ENCODE results near the gene HIRIP3. TPM values are rescaled to one million over a fixed set of nuclear protein-coding genes. Genes with fewer than 3 reads are reported as not detected.
"Not testable (repeated sequence)": the region's sequence is repeated elsewhere in the genome, so short reads cannot be mapped to it uniquely, and the experiment has no call there.

The HIRIP3 gene, protein sequence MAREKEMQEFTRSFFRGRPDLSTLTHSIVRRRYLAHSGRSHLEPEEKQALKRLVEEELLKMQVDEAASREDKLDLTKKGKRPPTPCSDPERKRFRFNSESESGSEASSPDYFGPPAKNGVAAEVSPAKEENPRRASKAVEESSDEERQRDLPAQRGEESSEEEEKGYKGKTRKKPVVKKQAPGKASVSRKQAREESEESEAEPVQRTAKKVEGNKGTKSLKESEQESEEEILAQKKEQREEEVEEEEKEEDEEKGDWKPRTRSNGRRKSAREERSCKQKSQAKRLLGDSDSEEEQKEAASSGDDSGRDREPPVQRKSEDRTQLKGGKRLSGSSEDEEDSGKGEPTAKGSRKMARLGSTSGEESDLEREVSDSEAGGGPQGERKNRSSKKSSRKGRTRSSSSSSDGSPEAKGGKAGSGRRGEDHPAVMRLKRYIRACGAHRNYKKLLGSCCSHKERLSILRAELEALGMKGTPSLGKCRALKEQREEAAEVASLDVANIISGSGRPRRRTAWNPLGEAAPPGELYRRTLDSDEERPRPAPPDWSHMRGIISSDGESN
- total RNA-seq (2013): 4.9 TPM
- polyA plus RNA-seq (1 to 10 TPM; 3.3 to 4.8 (median 3.7) TPM), polyA minus RNA-seq (4.3 and 7.7 TPM in 2 replicates), total RNA-seq (0 to 2.7 (median 1.5) reads per million in 11 experiments)

DNA sequence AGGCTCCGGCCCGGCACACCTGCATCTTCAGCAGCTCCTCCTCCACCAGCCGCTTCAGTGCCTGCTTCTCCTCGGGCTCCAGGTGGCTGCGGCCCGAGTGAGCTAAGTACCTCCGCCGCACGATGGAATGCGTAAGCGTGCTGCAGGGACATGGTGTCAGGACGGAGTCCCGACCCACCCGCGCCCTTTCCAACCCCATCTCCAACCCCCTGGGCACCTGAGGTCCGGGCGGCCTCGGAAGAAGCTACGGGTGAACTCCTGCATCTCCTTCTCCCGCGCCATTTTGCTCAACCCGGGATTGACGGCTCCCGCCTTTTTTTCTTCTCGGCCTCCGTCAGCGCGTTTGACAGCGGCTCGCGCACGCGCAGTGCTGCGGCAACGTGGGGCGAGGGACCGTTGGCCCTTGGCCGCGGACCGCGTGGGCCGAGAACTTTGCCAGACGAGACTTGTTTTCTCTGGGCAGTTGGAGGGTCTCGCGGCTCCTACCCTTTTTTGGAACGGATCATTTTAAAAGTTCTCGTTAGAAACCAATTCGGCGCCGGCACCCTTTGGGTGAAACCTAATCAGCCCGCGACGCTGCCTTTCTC is at the start of gene HIRIP3:
Gene HIRIP3, minus strand, starts transcription at position 294 of the 587 bp plus-strand sequence. Its CDS starts 12 bp downstream, at position 282.
- intact Hi-C loops (cut with micrococcal nuclease): loop anchor here in 1 of 2 donors (10.0 kb wide), 1 partner anchor 181 kb away; the partner anchor contains the start of genes PAGR1 and PRRT2
- H3K9me3 Mint-ChIP-seq: no peaks in the 10 kb centered on the region
- peaks cover 34 to 48% of the 10 kb centered on the region in 2 donors for H3K36me3 Mint-ChIP-seq
- peaks cover 0 to 5% (median 0%) of the 10 kb centered on the region in 3 donors for H3K27me3 Mint-ChIP-seq (ENCODE audit: low read depth in 3 of 3)
- peak within 1 kb of the TSS; percentile 91 to 98 for H3K4me3 Mint-ChIP-seq
- H3K79me2 ChIP-seq (ENCODE audit: insufficient read depth, low read length): peaks cover 16% of the 10 kb centered on the region
- under 1% methylated on average over 53 of the region's 53 CpGs for WGBS (ENCODE audit: insufficient coverage)
- peaks cover 23% of the 10 kb centered on the region for H3K4me1 Mint-ChIP-seq
- peak within 1 kb of the TSS; percentile 86 to 94 for H3K27ac ChIP-seq (ENCODE audit: low read depth in 1 of 2, low read length in 2 of 2)
- H3K36me3 ChIP-seq (replicated peaks in 1 of 2; ENCODE audit: control insufficient read depth in 1 of 2, insufficient read depth in 2 of 2, low read length in 2 of 2): peaks cover 30 to 59% of the 10 kb centered on the region in 2 donors
- H3K27ac Mint-ChIP-seq: peak within 1 kb of the TSS; percentile 92 to 98 (median 97)
- H4K20me1 ChIP-seq (ENCODE audit: insufficient read depth, low read length): no peaks in the 10 kb centered on the region
- H2AFZ ChIP-seq (ENCODE audit: insufficient read depth, low read depth, low read length, poor library complexity, severe bottlenecking): peak within 1 kb of the TSS; percentile 99
- H3K4me2 ChIP-seq (replicated peaks; ENCODE audit: extremely low read depth, low read length, poor library complexity, severe bottlenecking): peak within 1 kb of the TSS; percentile 99
- peak within 1 kb of the TSS; percentile 79 to 100 (median 100) for H3K4me3 ChIP-seq (replicated peaks in 1 of 3; ENCODE audit: low read depth in 2 of 3, low read length in 3 of 3)
- H3K9me3 ChIP-seq (replicated peaks in 1 of 2; ENCODE audit: control insufficient read depth in 1 of 2, insufficient read depth in 1 of 2, low read length in 2 of 2): no peaks in the 10 kb centered on the region
- H3K27me3 ChIP-seq (ENCODE audit: control insufficient read depth in 2 of 2, insufficient read depth in 2 of 2, low read length in 2 of 2): no peaks in the 10 kb centered on the region
- H3K4me1 ChIP-seq (ENCODE audit: control insufficient read depth in 1 of 2, insufficient read depth in 2 of 2, low read length in 2 of 2): peaks cover 18 to 31% of the 10 kb centered on the region in 2 donors
- H3K9ac ChIP-seq (ENCODE audit: insufficient read depth, low read length, poor library complexity, severe bottlenecking): peak within 1 kb of the TSS; percentile 81
- TF ChIP-seq, protein P1, sequence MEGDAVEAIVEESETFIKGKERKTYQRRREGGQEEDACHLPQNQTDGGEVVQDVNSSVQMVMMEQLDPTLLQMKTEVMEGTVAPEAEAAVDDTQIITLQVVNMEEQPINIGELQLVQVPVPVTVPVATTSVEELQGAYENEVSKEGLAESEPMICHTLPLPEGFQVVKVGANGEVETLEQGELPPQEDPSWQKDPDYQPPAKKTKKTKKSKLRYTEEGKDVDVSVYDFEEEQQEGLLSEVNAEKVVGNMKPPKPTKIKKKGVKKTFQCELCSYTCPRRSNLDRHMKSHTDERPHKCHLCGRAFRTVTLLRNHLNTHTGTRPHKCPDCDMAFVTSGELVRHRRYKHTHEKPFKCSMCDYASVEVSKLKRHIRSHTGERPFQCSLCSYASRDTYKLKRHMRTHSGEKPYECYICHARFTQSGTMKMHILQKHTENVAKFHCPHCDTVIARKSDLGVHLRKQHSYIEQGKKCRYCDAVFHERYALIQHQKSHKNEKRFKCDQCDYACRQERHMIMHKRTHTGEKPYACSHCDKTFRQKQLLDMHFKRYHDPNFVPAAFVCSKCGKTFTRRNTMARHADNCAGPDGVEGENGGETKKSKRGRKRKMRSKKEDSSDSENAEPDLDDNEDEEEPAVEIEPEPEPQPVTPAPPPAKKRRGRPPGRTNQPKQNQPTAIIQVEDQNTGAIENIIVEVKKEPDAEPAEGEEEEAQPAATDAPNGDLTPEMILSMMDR (IDR thresholded peaks at IDR 0.05): no peak
- peak; percentile 75 to 78 (median 76) for DNase-seq

DNA sequence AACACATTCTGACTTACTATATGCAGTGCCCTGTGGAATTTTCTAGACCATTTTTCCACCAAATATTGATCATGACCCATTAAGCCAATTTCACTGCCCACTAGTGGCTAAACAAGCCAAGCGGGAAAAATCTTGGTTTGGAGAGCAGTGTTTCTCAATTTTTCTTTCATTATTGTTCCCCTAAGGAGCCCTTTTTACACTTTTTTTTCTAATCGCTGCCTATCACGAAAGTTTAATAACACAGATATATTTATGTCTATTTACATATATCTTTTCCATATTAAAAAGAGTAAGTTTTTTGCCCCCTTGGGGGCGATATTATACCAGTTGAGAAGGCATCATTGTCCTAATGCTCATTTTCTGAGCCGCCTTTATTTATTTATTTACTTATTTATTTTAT is 46.4 kb upstream of the HIRIP3 start:
- peak in 1 of 3 donors; percentile 33 for DNase-seq
- no CpG with 5 or more reads among the region's 5 CpGs for WGBS (ENCODE audit: insufficient coverage)
- H3K4me3 Mint-ChIP-seq: no peak overlapping the region
- H3K36me3 ChIP-seq (replicated peaks in 1 of 2; ENCODE audit: control insufficient read depth in 1 of 2, insufficient read depth in 2 of 2, low read length in 2 of 2): no peaks in the 10 kb centered on the region
- no peaks in the 10 kb centered on the region for H3K9me3 Mint-ChIP-seq
- peaks cover 2 to 8% (median 6%) of the 10 kb centered on the region in 3 donors for H3K27me3 Mint-ChIP-seq (ENCODE audit: low read depth in 3 of 3)
- H2AFZ ChIP-seq (ENCODE audit: insufficient read depth, low read depth, low read length, poor library complexity, severe bottlenecking): no peak overlapping the region
- no peak overlapping the region for H3K4me2 ChIP-seq (replicated peaks; ENCODE audit: extremely low read depth, low read length, poor library complexity, severe bottlenecking)
- no peaks in the 10 kb centered on the region for H4K20me1 ChIP-seq (ENCODE audit: insufficient read depth, low read length)
- H3K4me3 ChIP-seq (replicated peaks in 1 of 3; ENCODE audit: low read depth in 2 of 3, low read length in 3 of 3): no peak overlapping the region
- H3K27ac Mint-ChIP-seq: no peak overlapping the region
- TF ChIP-seq, protein P1 (IDR thresholded peaks at IDR 0.05): peak; percentile 41
- H3K79me2 ChIP-seq (ENCODE audit: insufficient read depth, low read length): no peaks in the 10 kb centered on the region
- H3K27me3 ChIP-seq (ENCODE audit: control insufficient read depth in 2 of 2, insufficient read depth in 2 of 2, low read length in 2 of 2): no peaks in the 10 kb centered on the region
- no peak overlapping the region for H3K9ac ChIP-seq (ENCODE audit: insufficient read depth, low read length, poor library complexity, severe bottlenecking)
- H3K27ac ChIP-seq (ENCODE audit: low read depth in 1 of 2, low read length in 2 of 2): no peak overlapping the region
- H3K9me3 ChIP-seq (replicated peaks in 1 of 2; ENCODE audit: control insufficient read depth in 1 of 2, insufficient read depth in 1 of 2, low read length in 2 of 2): no peaks in the 10 kb centered on the region
- intact Hi-C loops (cut with micrococcal nuclease): no loop called here
- peaks cover 0 to 3% of the 10 kb centered on the region in 2 donors for H3K4me1 ChIP-seq (ENCODE audit: control insufficient read depth in 1 of 2, insufficient read depth in 2 of 2, low read length in 2 of 2)
- no peaks in the 10 kb centered on the region for H3K36me3 Mint-ChIP-seq
- peaks cover 2% of the 10 kb centered on the region for H3K4me1 Mint-ChIP-seq

DNA sequence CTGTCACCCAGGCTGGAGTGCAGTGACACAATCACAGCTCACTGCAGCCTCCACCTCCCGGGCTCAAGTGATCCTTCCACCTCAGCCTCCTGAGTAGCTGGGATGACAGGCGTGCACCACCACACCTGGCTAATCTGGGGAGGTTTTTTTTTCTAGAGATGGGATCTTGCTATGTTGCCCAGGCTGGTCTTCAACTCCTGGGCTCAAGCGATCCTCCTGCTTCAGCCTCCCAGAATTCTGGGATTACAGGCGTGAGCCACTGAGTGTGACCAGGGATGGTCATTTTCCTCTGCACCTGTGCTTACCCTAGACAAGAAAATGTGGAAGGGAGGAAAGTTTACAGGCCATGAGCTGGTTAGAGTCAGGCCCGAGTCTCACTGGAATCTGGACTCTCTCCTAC is 45.3 kb upstream of the HIRIP3 start:
- not testable (repeated sequence) for H3K4me2 ChIP-seq (replicated peaks; ENCODE audit: extremely low read depth, low read length, poor library complexity, severe bottlenecking)
- peak overlapping the region in 1 of 2 donors; percentile 26 for H3K4me3 Mint-ChIP-seq

More for the DNA sequence above, 45.3 kb upstream of the HIRIP3 start:
- H3K79me2 ChIP-seq (ENCODE audit: insufficient read depth, low read length); H3K27ac ChIP-seq (ENCODE audit: low read depth in 1 of 2, low read length in 2 of 2); H3K9me3 Mint-ChIP-seq; H3K9me3 ChIP-seq (replicated peaks in 1 of 2; ENCODE audit: control insufficient read depth in 1 of 2, insufficient read depth in 1 of 2, low read length in 2 of 2); H4K20me1 ChIP-seq (ENCODE audit: insufficient read depth, low read length); H3K36me3 ChIP-seq (replicated peaks in 1 of 2; ENCODE audit: control insufficient read depth in 1 of 2, insufficient read depth in 2 of 2, low read length in 2 of 2); H3K4me1 Mint-ChIP-seq; H3K27ac Mint-ChIP-seq; H3K27me3 ChIP-seq (ENCODE audit: control insufficient read depth in 2 of 2, insufficient read depth in 2 of 2, low read length in 2 of 2); DNase-seq; H3K9ac ChIP-seq (ENCODE audit: insufficient read depth, low read length, poor library complexity, severe bottlenecking); H2AFZ ChIP-seq (ENCODE audit: insufficient read depth, low read depth, low read length, poor library complexity, severe bottlenecking); intact Hi-C loops (cut with micrococcal nuclease); H3K4me1 ChIP-seq (ENCODE audit: control insufficient read depth in 1 of 2, insufficient read depth in 2 of 2, low read length in 2 of 2); H3K4me3 ChIP-seq (replicated peaks in 1 of 3; ENCODE audit: low read depth in 2 of 3, low read length in 3 of 3); H3K36me3 Mint-ChIP-seq: not testable (repeated sequence)
- H3K27me3 Mint-ChIP-seq (ENCODE audit: low read depth in 3 of 3): peaks cover 3 to 14% (median 6%) of the 10 kb centered on the region in 3 donors
- WGBS (ENCODE audit: insufficient coverage): 100% methylated on average over 1 of the region's 5 CpGs
